Astrocyte of the spinal cord (primary cell): Measurements from ENCODE around the gene FARSA.

Source experiments
- DNase-seq: peaks from one replicate; pipeline ENCODE4 v3.0.0; 2011; ENCODE audit warnings: low read depth, low spot score
- H3K4me3 ChIP-seq: 2 replicates; pipeline ENCODE4 v1.5.1; 2011; ENCODE audit warnings: low read depth, mild to moderate bottlenecking, low read length, moderate library complexity
- in situ Hi-C: cut with HindIII; loops from 2 replicates; pipeline ENCODE4 v1.10.0; 2017; ENCODE audit warnings: low sequenced_read_pairs
- TF ChIP-seq, protein P1 (sequence below): IDR thresholded peaks from 2 replicates; pipeline ENCODE4 v1.5.1; 2012; ENCODE audit warnings: low read depth, mild to moderate bottlenecking, low read length, inconsistent platforms

The FARSA gene

DNA sequence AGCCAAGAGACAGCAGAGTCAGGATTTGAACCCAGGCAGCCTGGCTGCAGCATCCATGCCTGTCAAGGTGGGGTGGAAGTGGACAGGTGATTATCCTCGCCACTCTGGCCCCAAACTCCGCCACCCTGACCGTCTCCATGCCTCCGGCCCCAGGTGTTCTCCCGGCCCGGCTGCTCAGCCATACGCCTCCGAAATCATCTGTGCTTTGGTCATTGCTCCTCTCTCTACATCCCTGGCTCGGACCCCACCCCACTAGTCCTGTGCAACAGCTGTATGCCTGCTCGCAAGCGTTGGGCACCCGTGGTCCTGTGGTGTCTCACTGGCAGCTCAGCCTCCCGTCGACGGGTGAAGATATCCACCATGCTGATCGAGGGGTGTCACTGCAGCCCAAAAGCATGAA, 39.7 kb upstream of the FARSA start:
- DNase-seq, result no peak
- no peak overlapping the region for H3K4me3 ChIP-seq
- in situ Hi-C loops, result no loop called here
- TF ChIP-seq, protein P1, sequence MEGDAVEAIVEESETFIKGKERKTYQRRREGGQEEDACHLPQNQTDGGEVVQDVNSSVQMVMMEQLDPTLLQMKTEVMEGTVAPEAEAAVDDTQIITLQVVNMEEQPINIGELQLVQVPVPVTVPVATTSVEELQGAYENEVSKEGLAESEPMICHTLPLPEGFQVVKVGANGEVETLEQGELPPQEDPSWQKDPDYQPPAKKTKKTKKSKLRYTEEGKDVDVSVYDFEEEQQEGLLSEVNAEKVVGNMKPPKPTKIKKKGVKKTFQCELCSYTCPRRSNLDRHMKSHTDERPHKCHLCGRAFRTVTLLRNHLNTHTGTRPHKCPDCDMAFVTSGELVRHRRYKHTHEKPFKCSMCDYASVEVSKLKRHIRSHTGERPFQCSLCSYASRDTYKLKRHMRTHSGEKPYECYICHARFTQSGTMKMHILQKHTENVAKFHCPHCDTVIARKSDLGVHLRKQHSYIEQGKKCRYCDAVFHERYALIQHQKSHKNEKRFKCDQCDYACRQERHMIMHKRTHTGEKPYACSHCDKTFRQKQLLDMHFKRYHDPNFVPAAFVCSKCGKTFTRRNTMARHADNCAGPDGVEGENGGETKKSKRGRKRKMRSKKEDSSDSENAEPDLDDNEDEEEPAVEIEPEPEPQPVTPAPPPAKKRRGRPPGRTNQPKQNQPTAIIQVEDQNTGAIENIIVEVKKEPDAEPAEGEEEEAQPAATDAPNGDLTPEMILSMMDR, result no peak

DNA sequence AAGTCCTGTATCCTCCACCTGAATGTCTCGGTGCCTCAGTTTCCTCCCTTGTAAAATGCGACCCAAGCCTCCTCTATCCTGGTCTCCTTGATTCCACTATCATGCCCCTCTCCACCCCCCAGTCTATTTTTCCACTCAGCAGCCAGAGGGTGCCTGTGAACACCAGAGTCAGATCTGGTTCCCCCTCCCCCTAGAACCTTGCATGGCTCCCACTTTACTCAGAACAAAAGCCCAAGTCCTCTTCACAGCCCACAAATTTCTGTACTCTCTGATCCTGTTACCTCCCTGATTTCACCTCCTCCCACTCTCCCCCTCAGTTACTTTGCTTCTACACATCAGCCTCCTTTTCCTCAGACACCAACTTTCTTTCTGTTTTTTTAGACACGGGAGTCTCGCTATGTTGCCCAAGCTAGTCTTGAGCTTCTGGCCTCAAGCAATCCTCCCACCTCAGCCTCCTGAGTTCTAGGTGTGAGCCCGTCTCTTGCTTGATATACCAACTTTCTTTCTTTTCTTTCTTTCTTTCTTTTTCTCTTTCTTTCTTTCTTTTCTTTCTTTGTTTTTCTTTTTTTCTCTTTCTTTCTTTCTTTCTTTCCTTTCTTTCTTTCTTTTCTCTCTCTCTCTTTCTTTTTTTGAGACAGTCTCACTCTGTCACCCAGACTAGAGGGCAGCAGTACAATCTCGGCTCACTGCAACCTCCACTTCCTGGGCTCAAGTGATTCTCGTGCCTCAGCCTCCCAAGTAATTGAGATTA, 36.7 kb upstream of the FARSA start:
- in situ Hi-C loops, result no loop called here
- TF ChIP-seq, protein P1, result no peak
- no peak overlapping the region for H3K4me3 ChIP-seq
- no peak for DNase-seq

- DNase-seq, result no peak
- no peak within 1 kb of the TSS for H3K4me3 ChIP-seq
- in situ Hi-C loops, result no loop called here
- TF ChIP-seq, protein P1, result no peak
These were observed 35.9 kb upstream of the FARSA start, which contains the start of gene DAND5 for GRCh38 chr19:12969292-12969988. DAND5 (plus strand) TSS chr19:12969576; CDS start chr19:12969661, 85 bp downstream.

- in situ Hi-C loops, result no loop called here
These were observed 34.4 kb upstream of the FARSA start for GRCh38 chr19:12967907-12968306.

GRCh38 chr19:12965812-12966135, 32.3 kb upstream of the FARSA start:
- H3K4me3 ChIP-seq, result peak overlapping the region; percentile 7
- TF ChIP-seq, protein P1, result no peak
- DNase-seq, result no peak
- in situ Hi-C loops, result no loop called here

More at GRCh38 chr19:12967907-12968306, 34.4 kb upstream of the FARSA start:
- TF ChIP-seq, protein P1, result no peak
- no peak overlapping the region for H3K4me3 ChIP-seq
- no peak for DNase-seq

DNA sequence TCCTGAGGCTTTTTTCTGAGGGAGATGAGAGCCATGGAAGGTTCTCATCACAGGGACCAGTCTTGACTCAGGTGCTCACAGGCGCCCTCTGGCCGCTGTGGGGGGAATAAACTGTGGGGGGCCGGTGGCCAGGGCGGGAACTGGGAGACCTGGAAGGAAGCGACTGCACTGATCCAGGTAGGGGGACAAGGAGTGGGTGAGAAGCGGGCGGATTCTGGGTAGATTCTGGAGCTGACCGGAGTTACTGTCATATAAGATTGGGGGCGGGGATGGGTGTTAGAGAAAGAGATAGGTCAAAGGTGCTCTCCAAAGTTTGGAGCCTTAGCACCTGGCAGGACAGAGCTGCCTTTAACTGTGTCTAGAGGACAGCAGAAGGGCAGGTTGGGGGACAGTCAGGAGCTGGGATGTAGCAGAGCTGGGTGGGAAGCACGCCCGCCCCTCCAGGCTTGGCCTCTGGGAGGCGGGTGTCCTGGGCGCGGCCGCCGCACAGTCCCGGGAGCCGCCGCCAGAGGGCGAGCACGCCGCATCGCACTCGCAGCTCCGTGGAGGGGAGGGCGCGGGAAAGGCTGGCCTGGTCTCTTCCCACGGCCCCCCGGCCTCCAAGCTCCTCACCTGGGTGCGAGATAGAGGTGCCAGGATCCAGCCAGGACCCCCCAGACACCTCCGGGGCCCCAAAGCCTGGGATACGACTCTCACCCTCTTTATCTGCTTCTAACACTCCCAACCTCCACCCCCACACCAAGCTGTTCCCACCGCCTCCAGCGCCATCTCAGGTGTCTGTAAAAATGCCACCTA, 31.7 kb upstream of the FARSA start:
- DNase-seq, result peak; percentile 74
- peak overlapping the region; percentile 59 for H3K4me3 ChIP-seq
- in situ Hi-C loops, result no loop called here

More for the DNA sequence above, 31.7 kb upstream of the FARSA start:
- TF ChIP-seq, protein P1, result peak; percentile 90
